Measurements from ENCODE around the gene TOMM7.

TOMM7 gene

DNA sequence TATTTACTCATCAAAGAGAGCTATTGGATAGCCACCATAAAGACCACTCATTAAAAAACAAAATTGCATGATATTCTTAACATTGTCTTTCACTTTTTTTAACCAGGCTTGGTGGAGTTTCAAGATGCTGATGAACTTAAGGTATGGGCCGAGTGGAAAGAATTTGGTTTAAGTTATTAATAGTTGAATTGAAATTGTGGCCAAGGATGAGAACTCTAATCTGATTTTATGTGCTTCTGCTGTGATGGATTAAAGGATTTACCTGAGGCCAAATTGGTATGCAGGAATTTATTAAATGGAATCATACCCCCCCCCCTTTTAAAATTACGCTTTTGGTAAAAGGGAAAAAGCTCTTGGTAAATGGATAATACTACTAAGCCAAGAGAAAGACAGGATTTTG, 33.8 kb upstream of the TOMM7 start:
- Histone ChIP-seq H3F3A (ENCODE audit: control insufficient read depth, insufficient read depth) (peaks cover 68% of the 10 kb centered on the region), H3K4me1 (ENCODE audit: control insufficient read depth, low read length) (peaks cover 53% of the 10 kb centered on the region), H3K9me3 (ENCODE audit: control insufficient read depth, insufficient read depth, low read length) (no peaks in the 10 kb centered on the region), H3K36me3 (ENCODE audit: control insufficient read depth, low read length) (peaks cover 73% of the 10 kb centered on the region), H3K9me2 (replicated peaks; ENCODE audit: control insufficient read depth, low read length) (no peaks in the 10 kb centered on the region), H3K4me2 (ENCODE audit: low read length) (peak overlapping the region; percentile 87), H4K20me1 (ENCODE audit: control insufficient read depth, insufficient read depth, low read depth, low read length) (no peaks in the 10 kb centered on the region; the same call in 1 of the 2 replicates), H3K79me2 (ENCODE audit: control insufficient read depth, low read length) (peaks cover 28% of the 10 kb centered on the region), H3K27ac (ENCODE audit: low read depth, low read length) (peak overlapping the region; percentile 82), H3K4me3 (ENCODE audit: low read length) (peak overlapping the region; percentile 89), H3K27me3 (ENCODE audit: control insufficient read depth, low read length) (no peaks in the 10 kb centered on the region)
- TF ChIP-seq CTCF (IDR thresholded peaks at IDR 0.05; ENCODE audit: low read depth, low read length, poor library complexity, severe bottlenecking) (no peak), EZH2phosphoT487 (IDR thresholded peaks at IDR 0.05; ENCODE audit: borderline replicate concordance, low read length) (no peak)

GRCh38 chr7:22855049-22855392, 32.4 kb upstream of the TOMM7 start:
- Histone ChIP-seq H3F3A (ENCODE audit: control insufficient read depth, insufficient read depth) (peaks cover 54% of the 10 kb centered on the region), H3K36me3 (ENCODE audit: control insufficient read depth, low read length) (peaks cover 59% of the 10 kb centered on the region), H4K20me1 (ENCODE audit: control insufficient read depth, insufficient read depth, low read depth, low read length) (no peaks in the 10 kb centered on the region; the same call in 1 of the 2 replicates), H3K4me2 (ENCODE audit: low read length) (peak overlapping the region; percentile 87), H3K9me2 (replicated peaks; ENCODE audit: control insufficient read depth, low read length) (no peaks in the 10 kb centered on the region), H3K27ac (ENCODE audit: low read depth, low read length) (peak overlapping the region; percentile 82), H3K79me2 (ENCODE audit: control insufficient read depth, low read length) (peaks cover 28% of the 10 kb centered on the region), H3K27me3 (ENCODE audit: control insufficient read depth, low read length) (no peaks in the 10 kb centered on the region), H3K9me3 (ENCODE audit: control insufficient read depth, insufficient read depth, low read length) (no peaks in the 10 kb centered on the region), H3K4me3 (ENCODE audit: low read length) (peak overlapping the region; percentile 89), H3K4me1 (ENCODE audit: control insufficient read depth, low read length) (peaks cover 48% of the 10 kb centered on the region)
- TF ChIP-seq EZH2phosphoT487 (IDR thresholded peaks at IDR 0.05; ENCODE audit: borderline replicate concordance, low read length) (no peak), CTCF (IDR thresholded peaks at IDR 0.05; ENCODE audit: low read depth, low read length, poor library complexity, severe bottlenecking) (peak; percentile 32)

- peak overlapping the region; percentile 89 for H3K4me3 ChIP-seq (ENCODE audit: low read length)
- H3K4me1 ChIP-seq (ENCODE audit: control insufficient read depth, low read length), result peaks cover 43% of the 10 kb centered on the region
These were observed 31.8 kb upstream of the TOMM7 start for GRCh38 chr7:22854158-22855048.

GRCh38 chr7:22853674-22854157, 31.1 kb upstream of the TOMM7 start:
- H3K9me2 ChIP-seq (replicated peaks; ENCODE audit: control insufficient read depth, low read length), result no peaks in the 10 kb centered on the region
- no peaks in the 10 kb centered on the region for H3K9me3 ChIP-seq (ENCODE audit: control insufficient read depth, insufficient read depth, low read length)
- peak overlapping the region; percentile 82 for H3K27ac ChIP-seq (ENCODE audit: low read depth, low read length)
- no peaks in the 10 kb centered on the region; the same call in 1 of the 2 replicates for H4K20me1 ChIP-seq (ENCODE audit: control insufficient read depth, insufficient read depth, low read depth, low read length)
- H3K4me1 ChIP-seq (ENCODE audit: control insufficient read depth, low read length), result peaks cover 36% of the 10 kb centered on the region
- H3F3A ChIP-seq (ENCODE audit: control insufficient read depth, insufficient read depth), result peaks cover 41% of the 10 kb centered on the region
- H3K4me3 ChIP-seq (ENCODE audit: low read length), result peak overlapping the region; percentile 89
- H3K4me2 ChIP-seq (ENCODE audit: low read length), result peak overlapping the region; percentile 87
- no peak for TF ChIP-seq EZH2phosphoT487 (IDR thresholded peaks at IDR 0.05; ENCODE audit: borderline replicate concordance, low read length)
- TF ChIP-seq CTCF (IDR thresholded peaks at IDR 0.05; ENCODE audit: low read depth, low read length, poor library complexity, severe bottlenecking), result peak; percentile 64
- H3K27me3 ChIP-seq (ENCODE audit: control insufficient read depth, low read length), result peaks cover 5% of the 10 kb centered on the region; the same call in 1 of the 2 replicates
- peaks cover 46% of the 10 kb centered on the region for H3K36me3 ChIP-seq (ENCODE audit: control insufficient read depth, low read length)
- H3K79me2 ChIP-seq (ENCODE audit: control insufficient read depth, low read length), result peaks cover 28% of the 10 kb centered on the region

More at GRCh38 chr7:22854158-22855048, 31.8 kb upstream of the TOMM7 start:
- H3K27ac ChIP-seq (ENCODE audit: low read depth, low read length), result peak overlapping the region; percentile 82
- peaks cover 1% of the 10 kb centered on the region; the same call in 1 of the 2 replicates for H3K27me3 ChIP-seq (ENCODE audit: control insufficient read depth, low read length)
- H3K9me2 ChIP-seq (replicated peaks; ENCODE audit: control insufficient read depth, low read length), result no peaks in the 10 kb centered on the region
- peaks cover 48% of the 10 kb centered on the region for H3F3A ChIP-seq (ENCODE audit: control insufficient read depth, insufficient read depth)
- peak overlapping the region; percentile 87 for H3K4me2 ChIP-seq (ENCODE audit: low read length)
- H3K36me3 ChIP-seq (ENCODE audit: control insufficient read depth, low read length), result peaks cover 53% of the 10 kb centered on the region
- H3K79me2 ChIP-seq (ENCODE audit: control insufficient read depth, low read length), result peaks cover 28% of the 10 kb centered on the region
- no peaks in the 10 kb centered on the region for H3K9me3 ChIP-seq (ENCODE audit: control insufficient read depth, insufficient read depth, low read length)
- TF ChIP-seq EZH2phosphoT487 (IDR thresholded peaks at IDR 0.05; ENCODE audit: borderline replicate concordance, low read length), result no peak
- H4K20me1 ChIP-seq (ENCODE audit: control insufficient read depth, insufficient read depth, low read depth, low read length), result no peaks in the 10 kb centered on the region; the same call in 1 of the 2 replicates

All from DOHH2 (cell line).